Loucy (cell line): ENCODE measurements around the gene MYO1E.

ENCODE experiments used
- CTCF ChIP-seq: fragments of 200-600 bp; sonication (generic); conservative IDR thresholded peaks from 2 replicates; pipeline ENCODE4 v1.5.1; 2014; ENCODE audit warnings: mild to moderate bottlenecking, antibody characterized with exemption, low read length
- EZH2phosphoT487 ChIP-seq: fragments of 200-600 bp; IDR thresholded peaks from 2 replicates; pipeline ENCODE4 v1.6.1; 2018; ENCODE audit warnings: antibody characterized with exemption, mild to moderate bottlenecking, moderate library complexity, borderline replicate concordance

- TF ChIP-seq CTCF (no peak), EZH2phosphoT487 (no peak)
These were observed 68.5 kb downstream of the MYO1E start for GRCh38 chr15:59304034-59304795.
